A549 (cell line): ENCODE measurements around the gene MPRIP. TPM values are rescaled to one million over a fixed set of nuclear protein-coding genes. Genes with fewer than 3 reads are reported as not detected.
A peak's percentile ranks its signal among the peaks of the same experiment; 100 is the strongest.

Experiments used
- ATAC-seq, 2 experiments: fragments of 200-7000 bp in 1 of 2; fragments of >200 bp in 1 of 2; cut with Nextera tagmentation in 1 of 2; cut with Tn5 transposase in 1 of 2; 3 replicates each; pipeline versions ENCODE4 v1.8.0 to v1.9.1; 2018 to 2020; ENCODE audit warnings: mild to moderate bottlenecking in 1 of 2, moderate library complexity in 1 of 2
- CTCF ChIA-PET: fragments of 300-600 bp; sonication (Branson Sonifier 250); formaldehyde crosslinking; extraction: SDS; loops from one replicate; lab custom pipeline; 2021; ENCODE audit warnings: antibody characterized with exemption, inconsistent platforms; lab: Yijun Ruan, JAX
- POLR2A ChIA-PET: fragments of 350-600 bp; formaldehyde crosslinking; extraction: SDS; loops from one replicate; lab custom pipeline; 2021; ENCODE audit warnings: antibody characterized with exemption, inconsistent platforms; lab: Yijun Ruan, JAX
- DNase-seq, 2 experiments: peaks; one replicate each; pipeline versions ENCODE4 v3.0.0 to v3.0.0-alpha.2; 2011 to 2016; ENCODE audit warnings: low read depth in 1 of 2, low spot score in 1 of 2
- FAIRE-seq: peaks from 2 replicates; lab custom pipeline; 2011; peaks lifted over from hg19 to GRCh38; lab: Jason Lieb, UNC
- H3K27ac ChIP-seq, 2 experiments: fragments of >200 bp; sonication (Bioruptor Twin); formaldehyde crosslinking; 3 replicates each; pipeline ENCODE4 v1.5.1; 2016 to 2017
- H3K4me1 ChIP-seq: fragments of >200 bp; sonication (Bioruptor Twin); formaldehyde crosslinking; 3 replicates; pipeline ENCODE4 v1.6.1; 2016
- H3K4me2 ChIP-seq: fragments of >200 bp; sonication (Bioruptor Twin); formaldehyde crosslinking; 3 replicates; pipeline ENCODE4 v1.6.1; 2016
- H3K4me3 ChIP-seq: fragments of >200 bp; sonication (Bioruptor Twin); formaldehyde crosslinking; 3 replicates; pipeline ENCODE4 v1.5.1; 2016
- H3K9me3 ChIP-seq: fragments of >200 bp; sonication (Bioruptor Twin); formaldehyde crosslinking; 3 replicates; pipeline ENCODE4 v1.6.1; 2016
- CBX2 ChIP-seq: fragments of 200-600 bp; sonication (generic); IDR thresholded peaks from 2 replicates; pipeline ENCODE4 v1.6.1; 2016; ENCODE audit warnings: low read depth, mild to moderate bottlenecking, borderline replicate concordance
- CBX8 ChIP-seq: fragments of 200-600 bp; sonication (generic); IDR thresholded peaks from 2 replicates; pipeline ENCODE4 v1.6.1; 2016
- CEBPB ChIP-seq, 2 experiments: fragments of >200 bp in 1 of 2; sonication (Bioruptor Twin) in 1 of 2; formaldehyde crosslinking in 1 of 2; IDR thresholded peaks; 2 replicates each; pipeline ENCODE4 v1.6.1; 2012 to 2016
- CHD2 ChIP-seq: fragments of 150-350 bp; IDR thresholded peaks from 2 replicates; pipeline ENCODE4 v1.6.1; 2014; ENCODE audit warnings: low read length; ENCODE audit not compliant: partially characterized antibody
- CHD4 ChIP-seq: fragments of 200-600 bp; sonication (generic); IDR thresholded peaks from 2 replicates; pipeline ENCODE4 v1.6.1; 2016; ENCODE audit warnings: antibody characterized with exemption, mild to moderate bottlenecking, borderline replicate concordance
- E2F6 ChIP-seq: IDR thresholded peaks from 2 replicates; pipeline ENCODE4 v1.6.1; 2012; ENCODE audit warnings: low read depth, borderline replicate concordance
- EHF ChIP-seq: fragments of 250-450 bp; sonication (Bioruptor Pico); IDR thresholded peaks from 2 replicates; pipeline ENCODE4 v1.5.0; 2020; ENCODE audit warnings: mild to moderate bottlenecking
- EHMT2 ChIP-seq: fragments of 200-600 bp; sonication (generic); IDR thresholded peaks from 2 replicates; pipeline ENCODE4 v1.6.1; 2016; ENCODE audit warnings: antibody characterized with exemption, low read depth, mild to moderate bottlenecking, moderate library complexity
- FOSB ChIP-seq: fragments of 250-450 bp; sonication (Bioruptor Pico); IDR thresholded peaks from 2 replicates; pipeline ENCODE4 v1.5.0; 2020; ENCODE audit warnings: mild to moderate bottlenecking, moderate library complexity
- FOSL2 ChIP-seq, 2 experiments: fragments of 450-650 bp in 1 of 2; fragments of >200 bp in 1 of 2; sonication (Bioruptor Twin) in 1 of 2; formaldehyde crosslinking; IDR thresholded peaks; 2 replicates each; pipeline versions ENCODE4 v1.5.0 to v1.6.1; 2016 to 2020; ENCODE audit warnings: mild to moderate bottlenecking in 1 of 2, moderate library complexity in 1 of 2
- FOXS1 ChIP-seq: fragments of 250-450 bp; sonication (Bioruptor Pico); IDR thresholded peaks from 2 replicates; pipeline ENCODE4 v1.5.0; 2020; ENCODE audit warnings: mild to moderate bottlenecking, moderate library complexity
- JUNB ChIP-seq: fragments of >200 bp; sonication (Bioruptor Twin); formaldehyde crosslinking; IDR thresholded peaks from 2 replicates; pipeline ENCODE4 v1.6.1; 2016
- KDM1A ChIP-seq: fragments of 200-600 bp; sonication (generic); IDR thresholded peaks from 2 replicates; pipeline ENCODE4 v1.6.1; 2016; ENCODE audit warnings: low read depth, mild to moderate bottlenecking
- MAX ChIP-seq: IDR thresholded peaks from 2 replicates; pipeline ENCODE4 v1.6.1; 2012
- MYC ChIP-seq: IDR thresholded peaks from 2 replicates; pipeline ENCODE4 v1.6.1; 2012; ENCODE audit warnings: mild to moderate bottlenecking, inconsistent platforms, low read length, improper control_type of control experiment, borderline replicate concordance
- POLR2A ChIP-seq: IDR thresholded peaks from 2 replicates; pipeline ENCODE4 v1.6.1; 2012; ENCODE audit warnings: mild to moderate bottlenecking, low read length
- POLR2AphosphoS2 ChIP-seq: conservative IDR thresholded peaks from 2 replicates; pipeline ENCODE4 v1.6.1; 2012; ENCODE audit warnings: low read length, improper control_type of control experiment, inconsistent platforms
- SREBF2 ChIP-seq: fragments of 450-650 bp; IDR thresholded peaks from 2 replicates; pipeline ENCODE4 v1.6.1; 2014; ENCODE audit warnings: mild to moderate bottlenecking, moderate library complexity
- USF2 ChIP-seq: fragments of 450-650 bp; IDR thresholded peaks from 2 replicates; pipeline ENCODE4 v1.6.1; 2014; ENCODE audit warnings: antibody characterized with exemption
- ZC3H11A ChIP-seq: fragments of 450-650 bp; IDR thresholded peaks from 2 replicates; pipeline ENCODE4 v1.6.1; 2014; ENCODE audit warnings: antibody characterized with exemption, mild to moderate bottlenecking
- WGBS: methylation state at CpG from one replicate; pipeline ENCODE4 v1.1.6; 2017; ENCODE audit errors: missing lambda C conversion rate; 5-methylcytosine and 5-hydroxymethylcytosine counted together
- polyA plus RNA-seq, 4 experiments: library from polyadenylated mRNA; depleted of rRNA in 3 of 4; stranded (reverse); fragments of >200 nt; fragmentation: RNase III in 1 of 4; extraction: RNeasy Plus Mini Kit Qiagen cat#74134 plus additional on column Dnase treatment in 1 of 4; gene quantifications; 2 replicates in 3 of 4; 3 replicates in 1 of 4; pipeline ENCODE4 v1.2.3, GENCODE V29; 2011 to 2017
- TF ChIP-seq, protein P1 (sequence below): fragments of 200-600 bp; sonication (generic); IDR thresholded peaks from 2 replicates; pipeline ENCODE4 v1.6.1; 2016; ENCODE audit warnings: antibody characterized with exemption, mild to moderate bottlenecking, moderate library complexity
- TF ChIP-seq, protein P2 (sequence below): IDR thresholded peaks from 2 replicates; pipeline ENCODE4 v1.6.1; 2012

MPRIP gene
- polyA plus RNA-seq, 2 of the 4 experiments (the other 2 are of a cell fraction), result 147 to 228 TPM

DNA sequence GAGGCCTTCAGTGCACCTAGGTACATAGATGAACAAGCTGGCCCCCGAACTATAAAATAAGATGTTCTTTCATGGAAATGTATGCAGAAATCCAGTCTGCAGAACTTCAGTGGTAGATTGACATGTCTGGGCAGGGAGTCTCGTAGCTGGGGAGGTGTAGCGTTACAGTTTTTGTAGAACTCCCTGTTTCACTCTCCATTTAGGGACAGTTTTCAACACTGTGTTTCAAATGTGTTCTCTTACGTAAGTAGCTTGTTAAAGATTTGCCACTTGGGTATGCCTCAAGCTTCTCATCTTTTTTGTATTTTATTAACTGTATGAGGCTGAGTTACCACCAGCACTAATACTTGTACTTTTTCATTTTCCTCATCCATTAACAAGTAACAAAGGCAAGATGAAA, 117.3 kb downstream of the MPRIP start:
- FAIRE-seq, result no peak
- H3K27ac ChIP-seq, result 0 out of 6 replicates have a peak overlapping the region, but pooled peaks of 1 of the 2 experiments have one; percentile 4
- ATAC-seq, result no peak
- H3K4me1 ChIP-seq, result peaks cover 18% of the 10 kb centered on the region
- no peak overlapping the region for H3K4me2 ChIP-seq
- DNase-seq, result no peak
- 95% methylated on average over 4 of the region's 4 CpGs for WGBS
- H3K4me3 ChIP-seq, result no peak overlapping the region
- H3K9me3 ChIP-seq, result no peaks in the 10 kb centered on the region
- no peak for TF ChIP-seq USF2
- TF ChIP-seq ZC3H11A, result no peak
- no peak for TF ChIP-seq MAX
- TF ChIP-seq EHMT2, result no peak
- TF ChIP-seq POLR2AphosphoS2, result no peak
- no peak for TF ChIP-seq FOXS1
- no peak for TF ChIP-seq JUNB
- no peak for TF ChIP-seq SREBF2
- TF ChIP-seq CEBPB (IDR thresholded peaks at IDR 0.05), result no peak
- no peak for TF ChIP-seq KDM1A
- TF ChIP-seq, protein P1, sequence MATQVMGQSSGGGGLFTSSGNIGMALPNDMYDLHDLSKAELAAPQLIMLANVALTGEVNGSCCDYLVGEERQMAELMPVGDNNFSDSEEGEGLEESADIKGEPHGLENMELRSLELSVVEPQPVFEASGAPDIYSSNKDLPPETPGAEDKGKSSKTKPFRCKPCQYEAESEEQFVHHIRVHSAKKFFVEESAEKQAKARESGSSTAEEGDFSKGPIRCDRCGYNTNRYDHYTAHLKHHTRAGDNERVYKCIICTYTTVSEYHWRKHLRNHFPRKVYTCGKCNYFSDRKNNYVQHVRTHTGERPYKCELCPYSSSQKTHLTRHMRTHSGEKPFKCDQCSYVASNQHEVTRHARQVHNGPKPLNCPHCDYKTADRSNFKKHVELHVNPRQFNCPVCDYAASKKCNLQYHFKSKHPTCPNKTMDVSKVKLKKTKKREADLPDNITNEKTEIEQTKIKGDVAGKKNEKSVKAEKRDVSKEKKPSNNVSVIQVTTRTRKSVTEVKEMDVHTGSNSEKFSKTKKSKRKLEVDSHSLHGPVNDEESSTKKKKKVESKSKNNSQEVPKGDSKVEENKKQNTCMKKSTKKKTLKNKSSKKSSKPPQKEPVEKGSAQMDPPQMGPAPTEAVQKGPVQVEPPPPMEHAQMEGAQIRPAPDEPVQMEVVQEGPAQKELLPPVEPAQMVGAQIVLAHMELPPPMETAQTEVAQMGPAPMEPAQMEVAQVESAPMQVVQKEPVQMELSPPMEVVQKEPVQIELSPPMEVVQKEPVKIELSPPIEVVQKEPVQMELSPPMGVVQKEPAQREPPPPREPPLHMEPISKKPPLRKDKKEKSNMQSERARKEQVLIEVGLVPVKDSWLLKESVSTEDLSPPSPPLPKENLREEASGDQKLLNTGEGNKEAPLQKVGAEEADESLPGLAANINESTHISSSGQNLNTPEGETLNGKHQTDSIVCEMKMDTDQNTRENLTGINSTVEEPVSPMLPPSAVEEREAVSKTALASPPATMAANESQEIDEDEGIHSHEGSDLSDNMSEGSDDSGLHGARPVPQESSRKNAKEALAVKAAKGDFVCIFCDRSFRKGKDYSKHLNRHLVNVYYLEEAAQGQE, result no peak
- TF ChIP-seq EHF (CRISPR knock-in tag), result no peak
- TF ChIP-seq, protein P2, sequence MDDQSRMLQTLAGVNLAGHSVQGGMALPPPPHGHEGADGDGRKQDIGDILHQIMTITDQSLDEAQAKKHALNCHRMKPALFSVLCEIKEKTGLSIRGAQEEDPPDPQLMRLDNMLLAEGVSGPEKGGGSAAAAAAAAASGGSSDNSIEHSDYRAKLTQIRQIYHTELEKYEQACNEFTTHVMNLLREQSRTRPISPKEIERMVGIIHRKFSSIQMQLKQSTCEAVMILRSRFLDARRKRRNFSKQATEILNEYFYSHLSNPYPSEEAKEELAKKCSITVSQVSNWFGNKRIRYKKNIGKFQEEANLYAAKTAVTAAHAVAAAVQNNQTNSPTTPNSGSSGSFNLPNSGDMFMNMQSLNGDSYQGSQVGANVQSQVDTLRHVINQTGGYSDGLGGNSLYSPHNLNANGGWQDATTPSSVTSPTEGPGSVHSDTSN, result no peak
- TF ChIP-seq MYC, result no peak
- no peak for TF ChIP-seq FOSB (CRISPR knock-in tag)
- no peak for TF ChIP-seq CHD2
- no peak for TF ChIP-seq FOSL2 (IDR thresholded peaks at IDR 0.05)
- no peak for TF ChIP-seq FOSL2 (CRISPR knock-in tag; IDR thresholded peaks at IDR 0.05)
- no peak for TF ChIP-seq E2F6
- TF ChIP-seq CBX2, result no peak
- TF ChIP-seq CHD4, result no peak
- POLR2A ChIA-PET, result no interaction called here
- CTCF ChIA-PET, result interaction anchor here (0.6 to 10.9 kb wide), 6 partner anchors 7 to 157 kb away, joined by 3 to 112 read pairs (median 4); no protein-coding TSS in a partner anchor

DNA sequence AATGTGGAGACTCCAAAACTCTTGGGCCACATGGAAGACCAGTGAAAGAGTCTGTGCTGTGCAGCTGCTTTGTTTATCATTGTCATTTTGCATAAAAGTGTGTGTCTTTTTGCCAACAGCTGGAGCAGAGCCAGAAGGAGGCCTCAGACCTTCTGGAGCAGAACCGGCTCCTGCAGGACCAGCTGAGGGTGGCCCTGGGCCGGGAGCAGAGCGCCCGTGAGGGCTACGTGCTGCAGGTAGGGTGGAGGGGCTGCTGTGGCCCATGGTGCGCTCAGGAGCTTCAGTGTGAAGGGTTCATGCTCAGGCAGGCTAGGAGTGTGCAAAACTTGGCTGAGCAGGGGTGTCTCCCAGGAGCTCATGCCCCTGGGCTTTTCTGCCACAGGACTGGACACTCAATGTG, 118.9 kb downstream of the MPRIP start:
- H3K27ac ChIP-seq, result no peak overlapping the region
- ATAC-seq (no peak), DNase-seq (no peak), FAIRE-seq (no peak)
- WGBS, result 100% methylated on average over 5 of the region's 6 CpGs
- ChIA-PET POLR2A (no interaction called here), CTCF (interaction anchor here (0.8 to 10.9 kb wide), 4 partner anchors 9 to 160 kb away, joined by 3 to 112 read pairs (median 4); no protein-coding TSS in a partner anchor)
- H3K4me1 ChIP-seq, result peaks cover 3% of the 10 kb centered on the region; the same call in 1 of the 3 replicates
- H3K4me2 ChIP-seq, result no peak overlapping the region
- no peak overlapping the region for H3K4me3 ChIP-seq
- TF ChIP-seq POLR2A (no peak), CBX8 (no peak), CEBPB (IDR thresholded peaks at IDR 0.05) (no peak), ZC3H11A (no peak)
- H3K9me3 ChIP-seq, result no peaks in the 10 kb centered on the region
